NCI-H1694 (cell line): Measurements from ENCODE around the gene MAD1L1.
"Not testable (repeated sequence)": the region's sequence is repeated elsewhere in the genome, so short reads cannot be mapped to it uniquely, and the experiment has no call there.

ENCODE experiments used
- DNase-seq: peaks from one replicate; lab custom pipeline; 2025; lab: John Stamatoyannopoulos, UW

The MAD1L1 gene

GRCh38 chr7:2000746-2001321, 231.9 kb downstream of the MAD1L1 start:
- DNase-seq: no peak

GRCh38 chr7:2000153-2000687, 232.5 kb downstream of the MAD1L1 start:
- no peak for DNase-seq

GRCh38 chr7:1999278-1999984, 233.3 kb downstream of the MAD1L1 start:
- no peak for DNase-seq

- no peak for DNase-seq
These were observed 234.6 kb downstream of the MAD1L1 start for GRCh38 chr7:1998146-1998545.

- DNase-seq: no peak
These were observed 235.1 kb downstream of the MAD1L1 start for GRCh38 chr7:1997537-1998076.

- no peak for DNase-seq
These were observed 235.9 kb downstream of the MAD1L1 start for GRCh38 chr7:1996816-1997215.

- DNase-seq: not testable (repeated sequence)
These were observed 236.8 kb downstream of the MAD1L1 start for GRCh38 chr7:1995911-1996420.

- DNase-seq: no peak
These were observed 237.3 kb downstream of the MAD1L1 start for GRCh38 chr7:1995426-1995825.

GRCh38 chr7:1994931-1995330, 237.8 kb downstream of the MAD1L1 start:
- DNase-seq: no peak

- DNase-seq: no peak
These were observed 238.7 kb downstream of the MAD1L1 start for GRCh38 chr7:1993776-1994740.

- no peak for DNase-seq
These were observed 239.6 kb downstream of the MAD1L1 start for GRCh38 chr7:1993031-1993695.

GRCh38 chr7:1992554-1992953, 240.2 kb downstream of the MAD1L1 start:
- no peak for DNase-seq

GRCh38 chr7:1990001-1990670, 242.6 kb downstream of the MAD1L1 start:
- no peak for DNase-seq

GRCh38 chr7:1989049-1989860, 243.5 kb downstream of the MAD1L1 start:
- DNase-seq: no peak

- no peak for DNase-seq
These were observed 244.2 kb downstream of the MAD1L1 start for GRCh38 chr7:1988533-1988930.

GRCh38 chr7:1987591-1988532, 244.9 kb downstream of the MAD1L1 start:
- no peak for DNase-seq

GRCh38 chr7:1987084-1987535, 245.6 kb downstream of the MAD1L1 start:
- DNase-seq: no peak

GRCh38 chr7:1986366-1987083, 246.2 kb downstream of the MAD1L1 start:
- no peak for DNase-seq
